SK-N-SH treated with all-trans-retinoic acid at 6 μM for 48 hours (cell line): ENCODE results near the gene CWH43.
A peak's percentile ranks its signal among the peaks of the same experiment; 100 is the strongest.

Source experiments
- ATAC-seq: fragments of 200-7000 bp; cut with Tn5 transposase; 3 replicates; pipeline ENCODE4 v1.9.1; 2020; ENCODE audit warnings: mild to moderate bottlenecking, moderate library complexity
- ARNTL ChIP-seq: fragments of 450-650 bp; formaldehyde crosslinking; IDR thresholded peaks from 2 replicates; pipeline ENCODE4 v1.5.0; 2020; ENCODE audit warnings: low read depth, mild to moderate bottlenecking, moderate library complexity, borderline replicate concordance
- BACH2 ChIP-seq: fragments of 250-450 bp; sonication (Bioruptor Pico); IDR thresholded peaks from 2 replicates; pipeline ENCODE4 v1.9.0; 2021; ENCODE audit warnings: mild to moderate bottlenecking, borderline replicate concordance
- ESRRG ChIP-seq: fragments of 250-450 bp; sonication (Bioruptor Pico); IDR thresholded peaks from 2 replicates; pipeline ENCODE4 v1.6.1; 2021; ENCODE audit warnings: mild to moderate bottlenecking
- GLIS3 ChIP-seq: fragments of 250-450 bp; sonication (Bioruptor Pico); IDR thresholded peaks from 2 replicates; pipeline ENCODE4 v1.5.0; 2020; ENCODE audit warnings: mild to moderate bottlenecking, moderate library complexity
- ISL1 ChIP-seq: fragments of 250-450 bp; sonication (Bioruptor Pico); IDR thresholded peaks from 2 replicates; pipeline ENCODE4 v2.1.2; 2022; ENCODE audit warnings: mild to moderate bottlenecking, moderate library complexity
- OSR1 ChIP-seq: fragments of 250-450 bp; sonication (Bioruptor Pico); IDR thresholded peaks from 2 replicates; pipeline ENCODE4 v1.8.0; 2022; ENCODE audit warnings: moderate library complexity, mild to moderate bottlenecking, inconsistent platforms
- RARB ChIP-seq: fragments of 250-450 bp; sonication (Bioruptor Pico); IDR thresholded peaks from 2 replicates; pipeline ENCODE4 v1.8.0; 2021; ENCODE audit warnings: mild to moderate bottlenecking, moderate library complexity
- SNAI2 ChIP-seq: fragments of 250-450 bp; sonication (Bioruptor Pico); IDR thresholded peaks from 2 replicates; pipeline ENCODE4 v1.5.0; 2020; ENCODE audit warnings: mild to moderate bottlenecking, moderate library complexity
- TOX ChIP-seq: fragments of 250-450 bp; sonication (Bioruptor Pico); IDR thresholded peaks from 2 replicates; pipeline ENCODE4 v1.8.0; 2021; ENCODE audit warnings: mild to moderate bottlenecking, moderate library complexity, borderline replicate concordance
- ZC3H10 ChIP-seq: fragments of 250-450 bp; sonication (Bioruptor Pico); IDR thresholded peaks from 2 replicates; pipeline ENCODE4 v1.5.1; 2021; ENCODE audit warnings: mild to moderate bottlenecking, moderate library complexity
- ZFP3 ChIP-seq: fragments of 250-450 bp; sonication (Bioruptor Pico); IDR thresholded peaks from 2 replicates; pipeline ENCODE4 v1.5.0; 2020; ENCODE audit warnings: mild to moderate bottlenecking, moderate library complexity
- ZFP30 ChIP-seq: fragments of 450-650 bp; formaldehyde crosslinking; IDR thresholded peaks from 2 replicates; pipeline ENCODE4 v1.5.0; 2022; ENCODE audit warnings: mild to moderate bottlenecking, moderate library complexity
- ZNF565 ChIP-seq: fragments of 450-650 bp; formaldehyde crosslinking; conservative IDR thresholded peaks from 2 replicates; pipeline ENCODE4 v1.5.0; 2020; ENCODE audit warnings: low read depth, mild to moderate bottlenecking, moderate library complexity
- ZNF8 ChIP-seq: fragments of 450-650 bp; formaldehyde crosslinking; IDR thresholded peaks from 2 replicates; pipeline ENCODE4 v1.5.0; 2020; ENCODE audit warnings: mild to moderate bottlenecking, moderate library complexity
- TF ChIP-seq, protein P1 (sequence below): fragments of 250-450 bp; sonication (Bioruptor Pico); IDR thresholded peaks from 2 replicates; pipeline ENCODE4 v1.5.1; 2020; ENCODE audit warnings: low read depth, mild to moderate bottlenecking, moderate library complexity
- TF ChIP-seq, protein P2 (sequence below): fragments of 250-450 bp; sonication (Bioruptor Pico); IDR thresholded peaks from 2 replicates; pipeline ENCODE4 v1.8.0; 2021; ENCODE audit warnings: low read depth, mild to moderate bottlenecking, moderate library complexity, borderline replicate concordance
- TF ChIP-seq, protein P3 (sequence below): fragments of 250-450 bp; sonication (Bioruptor Pico); IDR thresholded peaks from 2 replicates; pipeline ENCODE4 v1.5.0; 2020; ENCODE audit warnings: mild to moderate bottlenecking, moderate library complexity
- TF ChIP-seq, protein P4 (sequence below): fragments of 250-450 bp; sonication (Bioruptor Pico); IDR thresholded peaks from 2 replicates; pipeline ENCODE4 v1.8.0; 2020; ENCODE audit warnings: mild to moderate bottlenecking, moderate library complexity, borderline replicate concordance

Gene CWH43

DNA sequence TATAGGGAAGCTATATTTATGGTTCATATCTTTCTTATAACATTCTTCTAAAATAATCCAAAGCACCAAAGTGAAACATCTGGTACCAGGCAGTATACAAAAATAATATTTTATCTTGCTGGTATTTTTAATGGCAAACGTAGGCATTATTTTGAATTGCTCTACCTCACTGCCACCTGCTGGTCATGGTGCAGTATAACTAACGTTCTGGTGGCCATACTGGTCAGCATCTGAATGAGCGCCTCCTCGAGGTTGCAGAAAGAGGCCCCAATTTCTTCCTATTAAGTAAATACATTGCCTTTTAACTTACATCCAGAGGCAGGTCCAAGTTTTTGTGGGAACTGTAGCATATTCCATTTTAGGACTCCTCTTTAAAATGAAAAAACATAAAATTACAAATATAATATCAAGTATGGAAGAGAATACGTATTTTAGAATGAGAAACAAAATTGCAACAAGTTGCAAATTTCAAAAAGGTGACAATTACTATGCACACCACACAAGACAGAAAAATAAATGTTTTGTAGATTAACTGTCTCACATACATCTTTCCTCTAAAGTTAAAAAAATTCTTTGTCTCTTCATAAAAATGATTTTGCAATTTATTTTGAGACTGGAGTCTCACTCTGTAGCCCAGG, 22.9 kb upstream of the CWH43 start:
- TF ChIP-seq RARB (CRISPR knock-in tag) (no peak), ISL1 (CRISPR knock-in tag) (no peak), ARNTL (CRISPR knock-in tag) (no peak)
- TF ChIP-seq, protein P1, sequence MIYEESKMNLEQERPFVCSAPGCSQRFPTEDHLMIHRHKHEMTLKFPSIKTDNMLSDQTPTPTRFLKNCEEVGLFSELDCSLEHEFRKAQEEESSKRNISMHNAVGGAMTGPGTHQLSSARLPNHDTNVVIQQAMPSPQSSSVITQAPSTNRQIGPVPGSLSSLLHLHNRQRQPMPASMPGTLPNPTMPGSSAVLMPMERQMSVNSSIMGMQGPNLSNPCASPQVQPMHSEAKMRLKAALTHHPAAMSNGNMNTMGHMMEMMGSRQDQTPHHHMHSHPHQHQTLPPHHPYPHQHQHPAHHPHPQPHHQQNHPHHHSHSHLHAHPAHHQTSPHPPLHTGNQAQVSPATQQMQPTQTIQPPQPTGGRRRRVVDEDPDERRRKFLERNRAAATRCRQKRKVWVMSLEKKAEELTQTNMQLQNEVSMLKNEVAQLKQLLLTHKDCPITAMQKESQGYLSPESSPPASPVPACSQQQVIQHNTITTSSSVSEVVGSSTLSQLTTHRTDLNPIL: no peak
- TF ChIP-seq, protein P2, sequence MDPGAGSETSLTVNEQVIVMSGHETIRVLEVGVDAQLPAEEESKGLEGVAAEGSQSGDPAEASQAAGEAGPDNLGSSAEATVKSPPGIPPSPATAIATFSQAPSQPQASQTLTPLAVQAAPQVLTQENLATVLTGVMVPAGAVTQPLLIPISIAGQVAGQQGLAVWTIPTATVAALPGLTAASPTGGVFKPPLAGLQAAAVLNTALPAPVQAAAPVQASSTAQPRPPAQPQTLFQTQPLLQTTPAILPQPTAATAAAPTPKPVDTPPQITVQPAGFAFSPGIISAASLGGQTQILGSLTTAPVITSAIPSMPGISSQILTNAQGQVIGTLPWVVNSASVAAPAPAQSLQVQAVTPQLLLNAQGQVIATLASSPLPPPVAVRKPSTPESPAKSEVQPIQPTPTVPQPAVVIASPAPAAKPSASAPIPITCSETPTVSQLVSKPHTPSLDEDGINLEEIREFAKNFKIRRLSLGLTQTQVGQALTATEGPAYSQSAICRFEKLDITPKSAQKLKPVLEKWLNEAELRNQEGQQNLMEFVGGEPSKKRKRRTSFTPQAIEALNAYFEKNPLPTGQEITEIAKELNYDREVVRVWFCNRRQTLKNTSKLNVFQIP: no peak
- ATAC-seq: peak; percentile 95

DNA sequence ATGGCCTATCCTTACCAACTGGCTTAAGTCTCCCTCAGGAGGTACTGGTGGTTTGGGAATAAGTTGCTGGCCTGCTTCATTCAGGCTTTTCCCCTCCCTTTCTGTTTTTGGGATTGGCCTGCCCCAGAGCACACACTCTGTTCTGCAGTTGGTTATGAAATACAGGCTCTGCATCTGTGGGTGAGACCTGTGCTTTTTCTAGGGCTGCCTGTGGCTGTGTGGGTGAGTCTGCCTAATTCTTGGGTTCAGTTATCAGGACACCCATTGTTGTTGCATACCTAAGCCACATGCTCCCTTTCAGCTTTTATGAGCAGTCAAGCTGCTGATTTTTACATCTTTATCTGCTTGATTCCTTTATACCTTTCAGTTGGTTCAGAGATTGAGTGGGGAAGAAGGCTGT, 19.0 kb upstream of the CWH43 start:
- TF ChIP-seq ZFP3: no peak
- no peak for TF ChIP-seq SNAI2 (CRISPR knock-in tag)
- TF ChIP-seq, all 23 proteins: peak for 0
- no peak for ATAC-seq

DNA sequence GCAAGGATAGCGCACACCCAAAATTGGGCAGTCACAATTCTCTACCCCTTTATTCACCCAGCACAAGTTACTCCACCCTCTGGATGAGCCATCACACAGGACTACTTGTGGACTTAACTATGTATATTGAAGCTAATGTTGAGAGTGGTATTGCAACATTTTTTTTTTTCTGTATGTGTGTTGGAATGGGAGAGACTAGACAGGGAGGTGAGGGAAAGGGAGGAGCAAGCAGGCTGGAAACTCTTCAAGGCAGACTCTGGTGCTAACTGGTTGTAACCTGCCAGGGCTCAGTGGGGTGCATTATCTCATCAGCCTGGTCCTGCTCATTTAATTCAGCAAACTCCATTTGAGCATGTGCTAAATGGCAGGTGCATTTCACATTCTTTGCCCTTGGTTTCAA, 18.4 kb upstream of the CWH43 start:
- TF ChIP-seq ZNF8 (CRISPR knock-in tag) (no peak), ZC3H10 (CRISPR knock-in tag) (no peak), BACH2 (no peak), ZFP3 (no peak), ISL1 (CRISPR knock-in tag) (no peak), ZFP30 (CRISPR knock-in tag) (no peak), ESRRG (CRISPR knock-in tag) (no peak), OSR1 (CRISPR knock-in tag) (no peak), GLIS3 (CRISPR knock-in tag) (no peak), RARB (CRISPR knock-in tag) (no peak), ZNF565 (CRISPR knock-in tag) (no peak), TOX (CRISPR knock-in tag) (no peak), ARNTL (CRISPR knock-in tag) (no peak)
- TF ChIP-seq, protein P1: no peak
- TF ChIP-seq, protein P2: no peak
- TF ChIP-seq, protein P3, sequence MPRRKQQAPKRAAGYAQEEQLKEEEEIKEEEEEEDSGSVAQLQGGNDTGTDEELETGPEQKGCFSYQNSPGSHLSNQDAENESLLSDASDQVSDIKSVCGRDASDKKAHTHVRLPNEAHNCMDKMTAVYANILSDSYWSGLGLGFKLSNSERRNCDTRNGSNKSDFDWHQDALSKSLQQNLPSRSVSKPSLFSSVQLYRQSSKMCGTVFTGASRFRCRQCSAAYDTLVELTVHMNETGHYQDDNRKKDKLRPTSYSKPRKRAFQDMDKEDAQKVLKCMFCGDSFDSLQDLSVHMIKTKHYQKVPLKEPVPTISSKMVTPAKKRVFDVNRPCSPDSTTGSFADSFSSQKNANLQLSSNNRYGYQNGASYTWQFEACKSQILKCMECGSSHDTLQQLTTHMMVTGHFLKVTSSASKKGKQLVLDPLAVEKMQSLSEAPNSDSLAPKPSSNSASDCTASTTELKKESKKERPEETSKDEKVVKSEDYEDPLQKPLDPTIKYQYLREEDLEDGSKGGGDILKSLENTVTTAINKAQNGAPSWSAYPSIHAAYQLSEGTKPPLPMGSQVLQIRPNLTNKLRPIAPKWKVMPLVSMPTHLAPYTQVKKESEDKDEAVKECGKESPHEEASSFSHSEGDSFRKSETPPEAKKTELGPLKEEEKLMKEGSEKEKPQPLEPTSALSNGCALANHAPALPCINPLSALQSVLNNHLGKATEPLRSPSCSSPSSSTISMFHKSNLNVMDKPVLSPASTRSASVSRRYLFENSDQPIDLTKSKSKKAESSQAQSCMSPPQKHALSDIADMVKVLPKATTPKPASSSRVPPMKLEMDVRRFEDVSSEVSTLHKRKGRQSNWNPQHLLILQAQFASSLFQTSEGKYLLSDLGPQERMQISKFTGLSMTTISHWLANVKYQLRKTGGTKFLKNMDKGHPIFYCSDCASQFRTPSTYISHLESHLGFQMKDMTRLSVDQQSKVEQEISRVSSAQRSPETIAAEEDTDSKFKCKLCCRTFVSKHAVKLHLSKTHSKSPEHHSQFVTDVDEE (CRISPR knock-in tag): no peak
- TF ChIP-seq, protein P4, sequence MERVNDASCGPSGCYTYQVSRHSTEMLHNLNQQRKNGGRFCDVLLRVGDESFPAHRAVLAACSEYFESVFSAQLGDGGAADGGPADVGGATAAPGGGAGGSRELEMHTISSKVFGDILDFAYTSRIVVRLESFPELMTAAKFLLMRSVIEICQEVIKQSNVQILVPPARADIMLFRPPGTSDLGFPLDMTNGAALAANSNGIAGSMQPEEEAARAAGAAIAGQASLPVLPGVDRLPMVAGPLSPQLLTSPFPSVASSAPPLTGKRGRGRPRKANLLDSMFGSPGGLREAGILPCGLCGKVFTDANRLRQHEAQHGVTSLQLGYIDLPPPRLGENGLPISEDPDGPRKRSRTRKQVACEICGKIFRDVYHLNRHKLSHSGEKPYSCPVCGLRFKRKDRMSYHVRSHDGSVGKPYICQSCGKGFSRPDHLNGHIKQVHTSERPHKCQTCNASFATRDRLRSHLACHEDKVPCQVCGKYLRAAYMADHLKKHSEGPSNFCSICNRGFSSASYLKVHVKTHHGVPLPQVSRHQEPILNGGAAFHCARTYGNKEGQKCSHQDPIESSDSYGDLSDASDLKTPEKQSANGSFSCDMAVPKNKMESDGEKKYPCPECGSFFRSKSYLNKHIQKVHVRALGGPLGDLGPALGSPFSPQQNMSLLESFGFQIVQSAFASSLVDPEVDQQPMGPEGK: no peak
- no peak for ATAC-seq
